NB4 (cell line): Measurements from ENCODE around the gene CDK15.
A peak's percentile ranks its signal among the peaks of the same experiment; 100 is the strongest.

ENCODE experiments used
- DNase-seq: peaks from one replicate; pipeline ENCODE4 v3.0.0; 2010; ENCODE audit warnings: low read depth
- H3K4me3 ChIP-seq: one replicate; pipeline ENCODE4 v1.5.1; 2011; ENCODE audit warnings: mild to moderate bottlenecking, low read depth, low read length, moderate library complexity
- CTCF ChIP-seq: IDR thresholded peaks from one replicate; pipeline ENCODE4 v1.5.1; 2012; ENCODE audit warnings: low read depth, low read length
- MAX ChIP-seq: IDR thresholded peaks from 2 replicates; pipeline ENCODE4 v1.6.1; 2011; ENCODE audit warnings: low read depth, low read length
- MYC ChIP-seq: IDR thresholded peaks from 2 replicates; pipeline ENCODE4 v1.6.1; 2011; ENCODE audit warnings: low read depth, low read length
- POLR2A ChIP-seq: IDR thresholded peaks from 2 replicates; pipeline ENCODE4 v1.6.1; 2011; ENCODE audit warnings: mild to moderate bottlenecking; ENCODE audit not compliant: insufficient read length; ENCODE audit errors: extremely low read depth

Gene CDK15

GRCh38 chr2:201857326-201857725 is 51.0 kb downstream of the CDK15 start:
- H3K4me3 ChIP-seq = no peak overlapping the region
- DNase-seq = no peak
- TF ChIP-seq POLR2A (no peak), MYC (no peak), CTCF (no peak), MAX (no peak)

GRCh38 chr2:201858281-201859184 is 52.2 kb downstream of the CDK15 start:
- H3K4me3 ChIP-seq = no peak overlapping the region
- TF ChIP-seq CTCF (no peak), POLR2A (no peak), MYC (no peak), MAX (no peak)
- DNase-seq = peak; percentile 79

- no peak for DNase-seq
- TF ChIP-seq CTCF (no peak), POLR2A (no peak), MYC (no peak), MAX (no peak)
Observed at GRCh38 chr2:201859949-201860348, 53.6 kb downstream of the CDK15 start.

GRCh38 chr2:201860636-201861066 is 54.3 kb downstream of the CDK15 start:
- TF ChIP-seq MAX (peak; percentile 74), POLR2A (no peak), MYC (no peak; the same call in 1 of the 2 replicates), CTCF (peak; percentile 82)
- H3K4me3 ChIP-seq = no peak overlapping the region
- DNase-seq = peak; percentile 79

More at GRCh38 chr2:201859949-201860348, 53.6 kb downstream of the CDK15 start:
- H3K4me3 ChIP-seq = no peak overlapping the region

- no peak for DNase-seq
- no peak for TF ChIP-seq MAX
- TF ChIP-seq MYC = no peak
- no peak for TF ChIP-seq POLR2A
- no peak for TF ChIP-seq CTCF
- H3K4me3 ChIP-seq = no peak overlapping the region
Observed at GRCh38 chr2:201862843-201863242, 56.5 kb downstream of the CDK15 start.
